ENCODE data around the gene BUD23.

- TF ChIP-seq CTCF (IDR thresholded peaks at IDR 0.05), result no peak
- TF ChIP-seq POLR2A (IDR thresholded peaks at IDR 0.05), result no peak
Measured at GRCh38 chr7:73707045-73707631, 23.7 kb downstream of the BUD23 start.
